ENCODE data around the gene LRP3.

The LRP3 gene

DNA sequence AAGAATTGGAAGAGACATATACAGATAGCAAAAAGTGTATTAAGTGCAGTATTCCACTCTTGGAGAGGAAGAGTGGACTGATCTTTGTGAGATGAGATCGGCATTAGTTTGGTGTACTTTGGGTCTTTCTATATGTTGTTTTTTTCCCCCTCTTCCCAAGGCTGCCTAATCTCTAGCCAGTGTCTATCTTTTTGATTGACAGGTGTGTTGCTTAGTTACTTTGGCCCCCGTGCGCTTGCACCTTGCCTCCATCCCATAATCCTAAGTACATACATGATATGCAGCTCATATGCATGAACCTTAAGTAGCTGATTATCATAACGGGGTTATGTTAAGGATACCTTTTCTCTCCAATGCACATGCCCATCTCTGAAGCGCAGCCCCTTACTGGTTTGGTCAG is 35.8 kb downstream of the LRP3 start:
- Mint-ChIP-seq H3K4me1 (peaks cover 4% of the 10 kb centered on the region), H3K4me3 (no peak overlapping the region), H3K27me3 (ENCODE audit: low read depth, poor library complexity) (peaks cover 65% of the 10 kb centered on the region), H3K9me3 (peaks cover 40% of the 10 kb centered on the region), H3K36me3 (ENCODE audit: low read depth) (peaks cover 13% of the 10 kb centered on the region), H3K27ac (no peak overlapping the region)
- no peak for DNase-seq
- TF ChIP-seq, protein P1, sequence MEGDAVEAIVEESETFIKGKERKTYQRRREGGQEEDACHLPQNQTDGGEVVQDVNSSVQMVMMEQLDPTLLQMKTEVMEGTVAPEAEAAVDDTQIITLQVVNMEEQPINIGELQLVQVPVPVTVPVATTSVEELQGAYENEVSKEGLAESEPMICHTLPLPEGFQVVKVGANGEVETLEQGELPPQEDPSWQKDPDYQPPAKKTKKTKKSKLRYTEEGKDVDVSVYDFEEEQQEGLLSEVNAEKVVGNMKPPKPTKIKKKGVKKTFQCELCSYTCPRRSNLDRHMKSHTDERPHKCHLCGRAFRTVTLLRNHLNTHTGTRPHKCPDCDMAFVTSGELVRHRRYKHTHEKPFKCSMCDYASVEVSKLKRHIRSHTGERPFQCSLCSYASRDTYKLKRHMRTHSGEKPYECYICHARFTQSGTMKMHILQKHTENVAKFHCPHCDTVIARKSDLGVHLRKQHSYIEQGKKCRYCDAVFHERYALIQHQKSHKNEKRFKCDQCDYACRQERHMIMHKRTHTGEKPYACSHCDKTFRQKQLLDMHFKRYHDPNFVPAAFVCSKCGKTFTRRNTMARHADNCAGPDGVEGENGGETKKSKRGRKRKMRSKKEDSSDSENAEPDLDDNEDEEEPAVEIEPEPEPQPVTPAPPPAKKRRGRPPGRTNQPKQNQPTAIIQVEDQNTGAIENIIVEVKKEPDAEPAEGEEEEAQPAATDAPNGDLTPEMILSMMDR (IDR thresholded peaks at IDR 0.05), result no peak

DNA sequence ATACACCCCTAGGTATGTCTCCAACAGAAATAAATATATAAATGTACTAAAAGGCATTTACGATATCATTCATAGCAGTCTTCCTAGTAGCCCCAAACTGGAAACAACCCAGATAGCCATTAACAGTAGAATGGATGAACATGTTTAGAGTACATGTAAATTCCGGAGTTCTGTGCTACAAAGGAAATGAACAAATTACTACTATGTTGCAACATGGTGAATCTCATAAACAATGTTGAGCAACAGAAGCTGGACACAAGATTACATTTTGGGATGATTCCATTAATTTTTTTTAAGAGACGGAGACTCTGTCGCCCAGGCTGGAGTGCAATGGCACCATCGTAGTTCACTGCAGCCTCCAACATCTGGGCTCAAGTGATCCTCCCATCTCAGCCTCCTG is 37.4 kb downstream of the LRP3 start:
- peaks cover 33% of the 10 kb centered on the region for H3K9me3 Mint-ChIP-seq
- H3K4me1 Mint-ChIP-seq, result no peaks in the 10 kb centered on the region
- TF ChIP-seq, protein P1 (IDR thresholded peaks at IDR 0.05), result no peak
- peaks cover 13% of the 10 kb centered on the region for H3K36me3 Mint-ChIP-seq (ENCODE audit: low read depth)
- peaks cover 58% of the 10 kb centered on the region for H3K27me3 Mint-ChIP-seq (ENCODE audit: low read depth, poor library complexity)
- no peak overlapping the region for H3K27ac Mint-ChIP-seq
- no peak for DNase-seq
- no peak overlapping the region for H3K4me3 Mint-ChIP-seq

- H3K36me3 Mint-ChIP-seq (ENCODE audit: low read depth), result peaks cover 9% of the 10 kb centered on the region
- H3K27ac Mint-ChIP-seq, result no peak overlapping the region
- DNase-seq, result no peak
- peaks cover 52% of the 10 kb centered on the region for H3K27me3 Mint-ChIP-seq (ENCODE audit: low read depth, poor library complexity)
- peaks cover 26% of the 10 kb centered on the region for H3K9me3 Mint-ChIP-seq
- TF ChIP-seq, protein P1 (IDR thresholded peaks at IDR 0.05), result no peak
- H3K4me3 Mint-ChIP-seq, result no peak overlapping the region
- no peaks in the 10 kb centered on the region for H3K4me1 Mint-ChIP-seq
Measured at GRCh38 chr19:33232656-33233055, 38.5 kb downstream of the LRP3 start.

DNA sequence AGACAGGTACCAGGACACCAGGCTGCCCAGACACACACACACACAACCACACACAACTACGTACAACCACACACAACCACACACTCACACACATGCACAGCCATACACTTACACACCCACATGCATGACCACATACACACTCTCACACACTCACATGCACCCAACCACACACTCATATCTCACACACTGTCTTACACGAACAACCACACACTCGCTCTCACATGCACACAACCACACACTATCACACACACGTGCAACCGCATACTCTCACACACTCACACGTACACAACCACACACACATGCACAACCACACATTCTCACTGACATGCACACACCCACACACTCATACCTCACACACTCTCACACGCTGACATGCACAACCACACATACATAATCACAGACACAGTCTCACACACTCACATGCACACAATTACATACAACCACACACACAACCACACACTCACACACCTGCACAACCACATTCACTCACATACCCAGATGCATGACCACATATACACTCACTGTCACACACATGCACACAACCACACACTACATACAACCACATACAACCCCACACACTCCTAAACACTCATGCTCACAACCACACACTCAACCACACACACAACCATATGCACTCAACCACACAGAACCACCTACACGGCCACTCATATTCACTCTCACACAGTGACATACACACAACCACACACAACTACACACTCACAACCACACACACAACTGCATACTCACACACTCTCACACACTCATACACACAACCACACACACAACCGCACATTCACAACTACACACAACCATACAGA is 39.1 kb downstream of the LRP3 start:
- Mint-ChIP-seq H3K4me3 (no peak overlapping the region), H3K27me3 (ENCODE audit: low read depth, poor library complexity) (peaks cover 48% of the 10 kb centered on the region), H3K27ac (no peak overlapping the region), H3K4me1 (no peaks in the 10 kb centered on the region), H3K36me3 (ENCODE audit: low read depth) (peaks cover 5% of the 10 kb centered on the region), H3K9me3 (peaks cover 20% of the 10 kb centered on the region)
- no peak for DNase-seq
- TF ChIP-seq, protein P1 (IDR thresholded peaks at IDR 0.05), result no peak

GRCh38 chr19:33234092-33234491 is 40.0 kb downstream of the LRP3 start:
- Mint-ChIP-seq H3K27me3 (ENCODE audit: low read depth, poor library complexity) (peaks cover 44% of the 10 kb centered on the region), H3K4me3 (no peak overlapping the region), H3K27ac (no peak overlapping the region), H3K36me3 (ENCODE audit: low read depth) (no peaks in the 10 kb centered on the region), H3K4me1 (no peaks in the 10 kb centered on the region), H3K9me3 (peaks cover 11% of the 10 kb centered on the region)
- TF ChIP-seq, protein P1 (IDR thresholded peaks at IDR 0.05), result no peak
- DNase-seq, result no peak

- Mint-ChIP-seq H3K27ac (no peak overlapping the region), H3K9me3 (peaks cover 9% of the 10 kb centered on the region), H3K36me3 (ENCODE audit: low read depth) (no peaks in the 10 kb centered on the region), H3K27me3 (ENCODE audit: low read depth, poor library complexity) (peaks cover 43% of the 10 kb centered on the region), H3K4me1 (no peaks in the 10 kb centered on the region), H3K4me3 (no peak overlapping the region)
- no peak for DNase-seq
- TF ChIP-seq, protein P1 (IDR thresholded peaks at IDR 0.05), result no peak
Measured at GRCh38 chr19:33234736-33235135, 40.6 kb downstream of the LRP3 start.
